ENCODE data around the gene ADRA2A.

ADRA2A gene

GRCh38 chr10:111083222-111084095, 6.6 kb downstream of the ADRA2A start:
- DNase-seq = no peak

GRCh38 chr10:111084366-111085255, 7.8 kb downstream of the ADRA2A start:
- no peak for DNase-seq

GRCh38 chr10:111085690-111086353, 9.0 kb downstream of the ADRA2A start:
- DNase-seq = peak in 5 of 56 donors; percentile 6 to 45 (median 8)

- DNase-seq = no peak
Observed at GRCh38 chr10:111086574-111086973, 9.7 kb downstream of the ADRA2A start.

GRCh38 chr10:111087331-111087756, 10.5 kb downstream of the ADRA2A start:
- no peak for DNase-seq

GRCh38 chr10:111087968-111088505, 11.2 kb downstream of the ADRA2A start:
- DNase-seq = no peak

- DNase-seq = no peak
Observed at GRCh38 chr10:111089293-111089692, 12.5 kb downstream of the ADRA2A start.

- no peak for DNase-seq
Observed at GRCh38 chr10:111091833-111092232, 15.0 kb downstream of the ADRA2A start.

GRCh38 chr10:111093741-111094380, 17.0 kb downstream of the ADRA2A start:
- no peak for DNase-seq

- no peak for DNase-seq
Observed at GRCh38 chr10:111098679-111099437, 22.0 kb downstream of the ADRA2A start.

- no peak for DNase-seq
Observed at GRCh38 chr10:111100198-111100597, 23.4 kb downstream of the ADRA2A start.

GRCh38 chr10:111101796-111102195, 25.0 kb downstream of the ADRA2A start:
- no peak for DNase-seq

GRCh38 chr10:111102359-111102837, 25.6 kb downstream of the ADRA2A start:
- no peak for DNase-seq

- DNase-seq = no peak
Observed at GRCh38 chr10:111103196-111103840, 26.5 kb downstream of the ADRA2A start.

GRCh38 chr10:111104811-111105210, 28.0 kb downstream of the ADRA2A start:
- no peak for DNase-seq

GRCh38 chr10:111106081-111106480, 29.3 kb downstream of the ADRA2A start:
- no peak for DNase-seq

- DNase-seq = no peak
Observed at GRCh38 chr10:111107023-111107422, 30.2 kb downstream of the ADRA2A start.

- no peak for DNase-seq
Observed at GRCh38 chr10:111107846-111108245, 31.0 kb downstream of the ADRA2A start.

GRCh38 chr10:111108441-111108840, 31.6 kb downstream of the ADRA2A start:
- no peak for DNase-seq

Measured in amygdala (tissue), 56 donors.